Measurements from ENCODE around the gene SLC13A2. TPM values are rescaled to one million over a fixed set of nuclear protein-coding genes. Genes with fewer than 3 reads are reported as not detected.

The SLC13A2 gene
- polyA plus RNA-seq, 1 donor (not counting 4 experiments of a cell fraction or from before 2014, with no cell fraction given): not detected

DNA sequence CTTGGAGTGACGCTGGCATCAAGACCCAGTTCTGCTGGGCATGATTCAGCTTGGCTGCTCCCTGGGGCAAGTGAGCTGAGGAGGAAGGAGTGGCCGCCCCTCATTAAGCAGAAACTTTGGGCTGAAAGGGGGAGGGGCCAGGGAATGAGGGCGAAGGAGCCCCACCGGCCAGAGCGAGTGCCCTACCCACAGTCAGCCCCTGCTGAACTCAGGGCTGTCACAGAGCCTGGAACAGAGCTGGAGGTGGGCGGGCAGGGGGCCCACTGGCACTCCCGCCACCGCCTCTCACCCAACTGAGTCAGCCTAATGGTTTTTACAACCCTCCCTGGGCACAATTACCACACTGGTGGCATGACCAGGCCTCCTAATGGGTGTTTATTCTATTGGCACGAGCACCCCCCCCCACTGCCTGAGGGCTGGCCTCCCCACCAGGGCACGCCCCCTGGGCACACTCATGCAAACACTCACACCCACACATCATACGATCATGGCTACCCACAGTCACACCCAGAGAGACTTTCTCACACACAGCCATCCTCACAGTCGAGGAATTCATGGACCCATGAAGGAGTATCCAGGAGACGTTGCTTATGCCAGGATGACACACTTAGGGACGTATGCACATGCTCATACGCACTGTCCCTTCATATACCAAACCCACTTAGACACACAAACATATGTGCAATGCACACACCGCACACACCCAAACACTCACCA lies 59.8 kb downstream of the SLC13A2 start:
- Histone ChIP-seq H2AFZ (ENCODE audit: control insufficient read depth, low read length) (no peak overlapping the region), H3K79me2 (ENCODE audit: control insufficient read depth, insufficient read depth, low read length) (no peaks in the 10 kb centered on the region), H3K27ac (ENCODE audit: control insufficient read depth, insufficient read depth, low read length) (no peak overlapping the region), H3K9me3 (ENCODE audit: control insufficient read depth, low read depth, low read length) (no peaks in the 10 kb centered on the region), H4K20me1 (ENCODE audit: control insufficient read depth, extremely low read depth, insufficient read depth, low read length) (peaks cover 5% of the 10 kb centered on the region), H3K36me3 (ENCODE audit: control insufficient read depth in 2 of 2, extremely low read depth in 1 of 2, insufficient read depth in 2 of 2, low read length in 2 of 2) (no peaks in the 10 kb centered on the region), H3K27me3 (ENCODE audit: control insufficient read depth, extremely low read depth, insufficient read depth, low read length) (peaks cover 8% of the 10 kb centered on the region), H3K9me1 (ENCODE audit: control insufficient read depth, extremely low read depth, insufficient read depth, low read length) (no peaks in the 10 kb centered on the region), H3K4me2 (ENCODE audit: control insufficient read depth, extremely low read depth, insufficient read depth, low read depth, low read length) (peak overlapping the region; percentile 54), H3K9ac (ENCODE audit: control insufficient read depth, extremely low read depth, insufficient read depth, low read length) (peak overlapping the region; percentile 9), H3K4me3 (ENCODE audit: control insufficient read depth in 2 of 3, extremely low read depth in 1 of 3, insufficient read depth in 2 of 3, low read depth in 1 of 3, low read length in 3 of 3) (no peak overlapping the region), H3K4me1 (ENCODE audit: control insufficient read depth, extremely low read depth, insufficient read depth, low read length) (peaks cover 16% of the 10 kb centered on the region)
- dilution Hi-C loops (cut with MboI; ENCODE audit: extremely low pct_ligation_motif_present, low sequenced_read_pairs): no loop called here
- TF ChIP-seq EZH2 (IDR thresholded peaks at IDR 0.05; ENCODE audit: low read length): no peak
- TF ChIP-seq, protein P1, sequence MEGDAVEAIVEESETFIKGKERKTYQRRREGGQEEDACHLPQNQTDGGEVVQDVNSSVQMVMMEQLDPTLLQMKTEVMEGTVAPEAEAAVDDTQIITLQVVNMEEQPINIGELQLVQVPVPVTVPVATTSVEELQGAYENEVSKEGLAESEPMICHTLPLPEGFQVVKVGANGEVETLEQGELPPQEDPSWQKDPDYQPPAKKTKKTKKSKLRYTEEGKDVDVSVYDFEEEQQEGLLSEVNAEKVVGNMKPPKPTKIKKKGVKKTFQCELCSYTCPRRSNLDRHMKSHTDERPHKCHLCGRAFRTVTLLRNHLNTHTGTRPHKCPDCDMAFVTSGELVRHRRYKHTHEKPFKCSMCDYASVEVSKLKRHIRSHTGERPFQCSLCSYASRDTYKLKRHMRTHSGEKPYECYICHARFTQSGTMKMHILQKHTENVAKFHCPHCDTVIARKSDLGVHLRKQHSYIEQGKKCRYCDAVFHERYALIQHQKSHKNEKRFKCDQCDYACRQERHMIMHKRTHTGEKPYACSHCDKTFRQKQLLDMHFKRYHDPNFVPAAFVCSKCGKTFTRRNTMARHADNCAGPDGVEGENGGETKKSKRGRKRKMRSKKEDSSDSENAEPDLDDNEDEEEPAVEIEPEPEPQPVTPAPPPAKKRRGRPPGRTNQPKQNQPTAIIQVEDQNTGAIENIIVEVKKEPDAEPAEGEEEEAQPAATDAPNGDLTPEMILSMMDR (optimal IDR thresholded peaks at IDR 0.05 in 1 of 3, IDR thresholded peaks at IDR 0.05 in 1 of 3, conservative IDR thresholded peaks at IDR 0.05 in 1 of 3; ENCODE audit: extremely low read depth in 1 of 3, insufficient read depth in 2 of 3, low read length in 3 of 3): peak in 1 of 3 experiments; percentile 4
- peak; percentile 92 for FAIRE-seq
- peak; percentile 66 for DNase-seq (ENCODE audit: low read depth, low spot score)

DNA sequence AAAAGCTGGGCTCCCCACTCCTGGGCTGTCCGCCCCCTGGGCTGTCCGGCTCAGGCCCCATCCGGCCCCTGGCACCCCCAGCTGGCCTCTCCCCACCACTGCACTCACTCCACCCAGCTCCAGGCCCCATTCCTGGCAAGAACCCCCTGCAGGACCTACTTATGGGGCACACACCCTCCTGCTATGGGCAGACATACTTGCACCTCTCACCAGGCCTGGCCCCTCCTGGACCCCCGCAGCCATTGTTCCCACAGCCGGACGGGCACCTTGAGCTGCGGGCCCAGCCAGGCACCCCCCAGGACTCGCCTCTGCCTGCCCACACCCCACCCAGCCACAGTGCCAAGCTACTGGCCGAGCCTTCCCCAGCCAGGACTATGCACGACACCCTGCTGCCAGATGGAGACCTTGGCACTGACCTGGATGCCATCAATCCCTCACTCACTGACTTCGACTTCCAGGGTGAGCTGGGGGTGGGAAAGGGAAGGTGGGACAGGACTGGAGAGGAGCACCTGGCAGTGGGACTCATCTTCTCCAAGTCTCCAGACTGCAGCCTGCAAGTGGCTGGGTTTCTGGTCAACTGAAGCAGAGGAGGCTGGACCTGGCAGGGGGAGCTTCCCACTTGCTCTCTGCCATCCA lies 61.4 kb downstream of the SLC13A2 start:
- dilution Hi-C loops (cut with MboI; ENCODE audit: extremely low pct_ligation_motif_present, low sequenced_read_pairs): no loop called here
- TF ChIP-seq EZH2 (IDR thresholded peaks at IDR 0.05; ENCODE audit: low read length): no peak
- TF ChIP-seq, protein P1 (optimal IDR thresholded peaks at IDR 0.05 in 1 of 3, IDR thresholded peaks at IDR 0.05 in 1 of 3, conservative IDR thresholded peaks at IDR 0.05 in 1 of 3; ENCODE audit: extremely low read depth in 1 of 3, insufficient read depth in 2 of 3, low read length in 3 of 3): no peak
- H3K4me1 ChIP-seq (ENCODE audit: control insufficient read depth, extremely low read depth, insufficient read depth, low read length): peaks cover 14% of the 10 kb centered on the region
- H4K20me1 ChIP-seq (ENCODE audit: control insufficient read depth, extremely low read depth, insufficient read depth, low read length): no peaks in the 10 kb centered on the region
- H3K4me3 ChIP-seq (ENCODE audit: control insufficient read depth in 2 of 3, extremely low read depth in 1 of 3, insufficient read depth in 2 of 3, low read depth in 1 of 3, low read length in 3 of 3): no peak overlapping the region
- H2AFZ ChIP-seq (ENCODE audit: control insufficient read depth, low read length): no peak overlapping the region
- H3K27ac ChIP-seq (ENCODE audit: control insufficient read depth, insufficient read depth, low read length): no peak overlapping the region
- no peaks in the 10 kb centered on the region for H3K79me2 ChIP-seq (ENCODE audit: control insufficient read depth, insufficient read depth, low read length)
- no peaks in the 10 kb centered on the region for H3K36me3 ChIP-seq (ENCODE audit: control insufficient read depth in 2 of 2, extremely low read depth in 1 of 2, insufficient read depth in 2 of 2, low read length in 2 of 2)
- H3K9me3 ChIP-seq (ENCODE audit: control insufficient read depth, low read depth, low read length): no peaks in the 10 kb centered on the region
- no peak for DNase-seq (ENCODE audit: low read depth, low spot score)
- no peak for FAIRE-seq
- peaks cover 8% of the 10 kb centered on the region for H3K27me3 ChIP-seq (ENCODE audit: control insufficient read depth, extremely low read depth, insufficient read depth, low read length)
- H3K9ac ChIP-seq (ENCODE audit: control insufficient read depth, extremely low read depth, insufficient read depth, low read length): no peak overlapping the region
- no peaks in the 10 kb centered on the region for H3K9me1 ChIP-seq (ENCODE audit: control insufficient read depth, extremely low read depth, insufficient read depth, low read length)
- no peak overlapping the region for H3K4me2 ChIP-seq (ENCODE audit: control insufficient read depth, extremely low read depth, insufficient read depth, low read depth, low read length)

Measured in keratinocyte (primary cell).